ENCODE measurements around the gene AFF1. TPM values are rescaled to one million over a fixed set of nuclear protein-coding genes. Genes with fewer than 3 reads are reported as not detected.

Gene AFF1
- total RNA-seq, 1 experiment from 2014 or later, result 93.4 TPM

GRCh38 chr4:87054900-87055299 is 120.1 kb downstream of the AFF1 start:
- no peak for TF ChIP-seq ELF4 (CRISPR knock-in tag; IDR thresholded peaks at IDR 0.05; ENCODE audit: low read depth)
- no peak for TF ChIP-seq NR3C1 (CRISPR knock-in tag; conservative IDR thresholded peaks at IDR 0.05; ENCODE audit: low read depth)
- no peak for TF ChIP-seq AFF4 (CRISPR knock-in tag; IDR thresholded peaks at IDR 0.05; ENCODE audit: borderline replicate concordance)
- TF ChIP-seq SOX15 (CRISPR knock-in tag; IDR thresholded peaks at IDR 0.05), result no peak
- TF ChIP-seq NR2C2 (CRISPR knock-in tag; IDR thresholded peaks at IDR 0.05), result no peak
- no peak for TF ChIP-seq GABPB1 (CRISPR knock-in tag; IDR thresholded peaks at IDR 0.05)
- no peak for TF ChIP-seq ZNF671 (CRISPR knock-in tag; IDR thresholded peaks at IDR 0.05)
- no peak for TF ChIP-seq USF1 (CRISPR knock-in tag; IDR thresholded peaks at IDR 0.05)
- no peak for TF ChIP-seq ZNF396 (CRISPR knock-in tag; IDR thresholded peaks at IDR 0.05; ENCODE audit: borderline replicate concordance)
- TF ChIP-seq STAT6 (CRISPR knock-in tag; conservative IDR thresholded peaks at IDR 0.05; ENCODE audit: low read depth), result no peak
- TF ChIP-seq ZNF121 (CRISPR knock-in tag; IDR thresholded peaks at IDR 0.05), result no peak
- TF ChIP-seq GRHL2 (CRISPR knock-in tag; IDR thresholded peaks at IDR 0.05; ENCODE audit: insufficient replicate concordance, severe bottlenecking), result no peak
- no peak for TF ChIP-seq ATF1 (CRISPR knock-in tag; IDR thresholded peaks at IDR 0.05)
- no peak for TF ChIP-seq TCF7 (CRISPR knock-in tag; IDR thresholded peaks at IDR 0.05; ENCODE audit: low read depth)
- no peak for TF ChIP-seq ZNF416 (CRISPR knock-in tag; IDR thresholded peaks at IDR 0.05)
- POLR2A ChIA-PET, result interaction anchor here (1.1 to 1.4 kb wide), 2 partner anchors 119 kb away, joined by 4 to 5 read pairs; partner anchors contain the start of gene AFF1
- Mint-ChIP-seq H3K36me3 (peaks cover 16% of the 10 kb centered on the region), H3K4me3 (no peak overlapping the region), H3K9me3 (no peaks in the 10 kb centered on the region), H3K4me1 (peaks cover 69% of the 10 kb centered on the region), H3K27ac (peak overlapping the region; percentile 54), H3K27me3 (ENCODE audit: low read depth) (no peaks in the 10 kb centered on the region)
- no peak for DNase-seq (ENCODE audit: low spot score)
- no peak for ATAC-seq
- CTCF ChIA-PET, result interaction anchor here (0.7 to 4.1 kb wide), 6 partner anchors 12 to 133 kb away, joined by 3 to 31 read pairs (median 10); partner anchors contain the start of gene AFF1

- H3K27ac Mint-ChIP-seq, result peak overlapping the region; percentile 89
- peaks cover 69% of the 10 kb centered on the region for H3K4me1 Mint-ChIP-seq
- DNase-seq (ENCODE audit: low spot score) (no peak), ATAC-seq (no peak)
- TF ChIP-seq SOX15 (CRISPR knock-in tag; IDR thresholded peaks at IDR 0.05), result no peak
- ChIA-PET POLR2A (interaction anchor here (1.4 kb wide), 1 partner anchor 119 kb away, joined by 4 read pairs; no protein-coding TSS in a partner anchor), CTCF (interaction anchor here (1.9 to 4.1 kb wide), 3 partner anchors 12 to 133 kb away, joined by 11 to 31 read pairs (median 13); partner anchors contain the start of gene AFF1)
- no peaks in the 10 kb centered on the region for H3K27me3 Mint-ChIP-seq (ENCODE audit: low read depth)
- H3K4me3 Mint-ChIP-seq, result no peak overlapping the region
- no peaks in the 10 kb centered on the region for H3K9me3 Mint-ChIP-seq
- H3K36me3 Mint-ChIP-seq, result peaks cover 16% of the 10 kb centered on the region
Observed at GRCh38 chr4:87055311-87055710, 120.5 kb downstream of the AFF1 start.

- no peaks in the 10 kb centered on the region for H3K27me3 Mint-ChIP-seq (ENCODE audit: low read depth)
- ATAC-seq, result no peak
- ChIA-PET CTCF (interaction anchor here (4.1 kb wide), 1 partner anchor 135 kb away, joined by 31 read pairs; no protein-coding TSS in a partner anchor), POLR2A (no interaction called here)
- peak overlapping the region; percentile 15; the same call in 1 of the 2 replicates for H3K27ac Mint-ChIP-seq
- no peak for DNase-seq (ENCODE audit: low spot score)
- TF ChIP-seq ERG (CRISPR knock-in tag; IDR thresholded peaks at IDR 0.05), result no peak
- peaks cover 72% of the 10 kb centered on the region for H3K4me1 Mint-ChIP-seq
- H3K9me3 Mint-ChIP-seq, result no peaks in the 10 kb centered on the region
- H3K36me3 Mint-ChIP-seq, result peaks cover 3% of the 10 kb centered on the region
- no peak overlapping the region for H3K4me3 Mint-ChIP-seq
Observed at GRCh38 chr4:87056881-87057280, 122.1 kb downstream of the AFF1 start.

Measured in WTC11 (cell line).